ENCODE data around the gene SFT2D1. TPM values are rescaled to one million over a fixed set of nuclear protein-coding genes. Genes with fewer than 3 reads are reported as not detected.

The SFT2D1 gene
- total and polyA plus RNA-seq, 8 donors, result 4.7 to 96.8 (median 44.5) TPM

GRCh38 chr6:166315436-166315835 is 26.9 kb downstream of the SFT2D1 start:
- H3K36me3 ChIP-seq, result peaks cover 0 to 21% (median 17%) of the 10 kb centered on the region in 4 donors
- intact Hi-C loops (cut with DNase I; ENCODE audit: low total_unique reads), result no loop called here
- H3K9me3 ChIP-seq, result no peaks in the 10 kb centered on the region
- H3K27ac ChIP-seq, result no peak overlapping the region
- TF ChIP-seq POLR2A (IDR thresholded peaks at IDR 0.05), result no peak
- no peak overlapping the region for H3K4me3 ChIP-seq
- peaks cover 0 to 1% (median 0%) of the 10 kb centered on the region in 3 donors for H3K27me3 ChIP-seq
- 55 to 66% (median 61%) methylated on average over 11 of the region's 11 CpGs for WGBS, 5 donors
- DNase-seq, result no peak
- H3K4me1 ChIP-seq, result peaks cover 0 to 7% (median 0%) of the 10 kb centered on the region in 4 donors

GRCh38 chr6:166314454-166314853 is 27.9 kb downstream of the SFT2D1 start:
- H3K27ac ChIP-seq, result no peak overlapping the region
- TF ChIP-seq EP300 (IDR thresholded peaks at IDR 0.05), result no peak
- TF ChIP-seq POLR2A (IDR thresholded peaks at IDR 0.05), result no peak
- no peak for TF ChIP-seq POLR2AphosphoS5 (IDR thresholded peaks at IDR 0.05)
- no peak for TF ChIP-seq CTCF (IDR thresholded peaks at IDR 0.05)
- intact Hi-C loops (cut with DNase I; ENCODE audit: low total_unique reads), result no loop called here
- H3K27me3 ChIP-seq, result peaks cover 0 to 11% (median 0%) of the 10 kb centered on the region in 3 donors
- H3K4me3 ChIP-seq, result no peak overlapping the region
- peaks cover 0 to 14% (median 12%) of the 10 kb centered on the region in 4 donors for H3K36me3 ChIP-seq
- no peaks in the 10 kb centered on the region for H3K9me3 ChIP-seq
- DNase-seq, result no peak
- H3K4me1 ChIP-seq, result peaks cover 0 to 7% (median 1%) of the 10 kb centered on the region in 4 donors
- WGBS, 5 donors, result 75 to 84% (median 81%) methylated on average over 9 of the region's 9 CpGs

GRCh38 chr6:166313255-166314070 is 28.9 kb downstream of the SFT2D1 start:
- no peak overlapping the region for H3K27ac ChIP-seq
- peaks cover 1 to 13% (median 11%) of the 10 kb centered on the region in 4 donors for H3K4me1 ChIP-seq
- TF ChIP-seq CTCF (IDR thresholded peaks at IDR 0.05), result peak in 5 of 7 experiments; percentile 33 to 60 (median 39)
- no peak for TF ChIP-seq POLR2A (IDR thresholded peaks at IDR 0.05)
- H3K4me3 ChIP-seq, result no peak overlapping the region
- H3K9me3 ChIP-seq, result no peaks in the 10 kb centered on the region
- intact Hi-C loops (cut with DNase I; ENCODE audit: low total_unique reads), result no loop called here
- WGBS, 5 donors, result 51 to 55% (median 51%) methylated on average over 18 of the region's 18 CpGs
- H3K36me3 ChIP-seq, result peaks cover 0 to 4% (median 2%) of the 10 kb centered on the region in 4 donors
- peak; percentile 53 to 71 for DNase-seq
- peaks cover 0 to 21% (median 3%) of the 10 kb centered on the region in 3 donors for H3K27me3 ChIP-seq

- H3K36me3 ChIP-seq, result no peaks in the 10 kb centered on the region
- H3K4me3 ChIP-seq, result no peak overlapping the region
- peaks cover 0 to 27% (median 9%) of the 10 kb centered on the region in 3 donors for H3K27me3 ChIP-seq
- H3K4me1 ChIP-seq, result peaks cover 8 to 20% (median 17%) of the 10 kb centered on the region in 4 donors
- DNase-seq, result no peak
- intact Hi-C loops (cut with DNase I; ENCODE audit: low total_unique reads), result no loop called here
- no peak overlapping the region for H3K27ac ChIP-seq
- TF ChIP-seq POLR2A (IDR thresholded peaks at IDR 0.05), result no peak
- TF ChIP-seq POLR2AphosphoS5 (IDR thresholded peaks at IDR 0.05), result no peak
- TF ChIP-seq CTCF (IDR thresholded peaks at IDR 0.05), result no peak
- no peak for TF ChIP-seq EP300 (IDR thresholded peaks at IDR 0.05)
- WGBS, 5 donors, result 73 to 84% (median 80%) methylated on average over 1 of the region's 1 CpG
- no peaks in the 10 kb centered on the region for H3K9me3 ChIP-seq
Measured at GRCh38 chr6:166312832-166313231, 29.5 kb downstream of the SFT2D1 start.

- Histone ChIP-seq H3K4me1 (peaks cover 18 to 30% (median 28%) of the 10 kb centered on the region in 4 donors), H3K27me3 (peaks cover 8 to 49% (median 30%) of the 10 kb centered on the region in 3 donors), H3K36me3 (no peaks in the 10 kb centered on the region), H3K27ac (no peak overlapping the region), H3K9me3 (no peaks in the 10 kb centered on the region), H3K4me3 (no peak overlapping the region)
- WGBS, 5 donors, result 91 to 93% (median 92%) methylated on average over 10 to 12 of the region's 12 CpGs
- intact Hi-C loops (cut with DNase I; ENCODE audit: low total_unique reads), result no loop called here
- TF ChIP-seq POLR2A (IDR thresholded peaks at IDR 0.05) (no peak), EP300 (IDR thresholded peaks at IDR 0.05) (no peak), CTCF (IDR thresholded peaks at IDR 0.05) (no peak), POLR2AphosphoS5 (IDR thresholded peaks at IDR 0.05) (no peak)
- DNase-seq, result no peak
Measured at GRCh38 chr6:166310634-166311033, 31.7 kb downstream of the SFT2D1 start.

All from stomach (tissue), 9 donors.